ENCODE results near the gene EGLN2.
"Not testable (repeated sequence)": the region's sequence is repeated elsewhere in the genome, so short reads cannot be mapped to it uniquely, and the experiment has no call there.

The EGLN2 gene

GRCh38 chr19:40783711-40784110, 15.3 kb upstream of the EGLN2 start:
- H3K4me3 ChIP-seq (ENCODE audit: low read depth, low read length) = no peak overlapping the region
- TF ChIP-seq, protein P1, sequence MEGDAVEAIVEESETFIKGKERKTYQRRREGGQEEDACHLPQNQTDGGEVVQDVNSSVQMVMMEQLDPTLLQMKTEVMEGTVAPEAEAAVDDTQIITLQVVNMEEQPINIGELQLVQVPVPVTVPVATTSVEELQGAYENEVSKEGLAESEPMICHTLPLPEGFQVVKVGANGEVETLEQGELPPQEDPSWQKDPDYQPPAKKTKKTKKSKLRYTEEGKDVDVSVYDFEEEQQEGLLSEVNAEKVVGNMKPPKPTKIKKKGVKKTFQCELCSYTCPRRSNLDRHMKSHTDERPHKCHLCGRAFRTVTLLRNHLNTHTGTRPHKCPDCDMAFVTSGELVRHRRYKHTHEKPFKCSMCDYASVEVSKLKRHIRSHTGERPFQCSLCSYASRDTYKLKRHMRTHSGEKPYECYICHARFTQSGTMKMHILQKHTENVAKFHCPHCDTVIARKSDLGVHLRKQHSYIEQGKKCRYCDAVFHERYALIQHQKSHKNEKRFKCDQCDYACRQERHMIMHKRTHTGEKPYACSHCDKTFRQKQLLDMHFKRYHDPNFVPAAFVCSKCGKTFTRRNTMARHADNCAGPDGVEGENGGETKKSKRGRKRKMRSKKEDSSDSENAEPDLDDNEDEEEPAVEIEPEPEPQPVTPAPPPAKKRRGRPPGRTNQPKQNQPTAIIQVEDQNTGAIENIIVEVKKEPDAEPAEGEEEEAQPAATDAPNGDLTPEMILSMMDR (IDR thresholded peaks at IDR 0.05; ENCODE audit: insufficient read depth, low read depth, low read length, missing control alignments) = no peak
- no peak for DNase-seq (ENCODE audit: low read depth)

DNA sequence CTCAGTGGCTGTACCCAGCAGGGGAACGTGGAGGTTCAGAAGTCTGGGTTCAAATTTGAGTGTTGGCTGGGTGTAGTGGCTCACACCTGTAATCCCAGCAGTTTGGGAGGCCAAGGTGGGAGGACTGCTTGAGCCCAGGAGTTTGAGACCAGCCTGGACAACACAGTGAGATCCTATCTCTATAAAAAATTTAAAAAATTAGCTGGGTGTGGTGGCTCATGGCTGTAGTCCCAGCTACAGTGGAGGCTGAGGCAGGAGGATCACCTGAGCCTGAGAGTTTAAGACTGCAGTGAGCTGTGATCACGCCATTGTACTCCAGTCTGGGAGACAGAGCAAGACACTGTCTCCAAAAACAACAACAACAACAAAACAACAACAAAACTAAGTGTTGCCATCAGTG, 14.8 kb upstream of the EGLN2 start:
- DNase-seq (ENCODE audit: low read depth); H3K4me3 ChIP-seq (ENCODE audit: low read depth, low read length): not testable (repeated sequence)

GRCh38 chr19:40785526-40785925, 13.5 kb upstream of the EGLN2 start:
- TF ChIP-seq, protein P1 (IDR thresholded peaks at IDR 0.05; ENCODE audit: insufficient read depth, low read depth, low read length, missing control alignments) = no peak
- no peak overlapping the region for H3K4me3 ChIP-seq (ENCODE audit: low read depth, low read length)
- DNase-seq (ENCODE audit: low read depth) = no peak

GRCh38 chr19:40786060-40787037, 12.6 kb upstream of the EGLN2 start:
- no peak for DNase-seq (ENCODE audit: low read depth)
- TF ChIP-seq, protein P1 (IDR thresholded peaks at IDR 0.05; ENCODE audit: insufficient read depth, low read depth, low read length, missing control alignments) = no peak
- no peak overlapping the region for H3K4me3 ChIP-seq (ENCODE audit: low read depth, low read length)

DNA sequence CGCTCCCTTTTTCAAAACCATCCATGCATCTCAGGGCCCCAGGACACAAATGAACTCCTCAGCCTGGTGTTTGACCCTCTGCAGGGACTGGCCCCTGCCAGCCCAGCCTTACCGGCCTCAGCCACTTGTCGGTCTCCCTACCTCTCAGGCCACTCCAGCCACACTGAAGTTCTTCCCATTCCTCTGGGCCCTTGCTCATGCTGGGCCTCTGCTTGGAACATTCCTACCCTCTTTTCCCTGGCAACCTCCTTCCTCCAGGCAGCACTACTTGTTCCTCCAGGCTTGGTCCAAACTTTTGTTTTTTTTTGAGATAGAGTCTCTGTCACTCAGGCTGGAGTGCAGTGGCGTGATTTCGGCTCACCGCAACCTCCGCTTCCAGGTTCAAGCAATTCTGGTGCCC, 7.6 kb upstream of the EGLN2 start:
- no peak overlapping the region for H3K4me3 ChIP-seq (ENCODE audit: low read depth, low read length)
- DNase-seq (ENCODE audit: low read depth) = no peak
- TF ChIP-seq, protein P1 (IDR thresholded peaks at IDR 0.05; ENCODE audit: insufficient read depth, low read depth, low read length, missing control alignments) = no peak

DNA sequence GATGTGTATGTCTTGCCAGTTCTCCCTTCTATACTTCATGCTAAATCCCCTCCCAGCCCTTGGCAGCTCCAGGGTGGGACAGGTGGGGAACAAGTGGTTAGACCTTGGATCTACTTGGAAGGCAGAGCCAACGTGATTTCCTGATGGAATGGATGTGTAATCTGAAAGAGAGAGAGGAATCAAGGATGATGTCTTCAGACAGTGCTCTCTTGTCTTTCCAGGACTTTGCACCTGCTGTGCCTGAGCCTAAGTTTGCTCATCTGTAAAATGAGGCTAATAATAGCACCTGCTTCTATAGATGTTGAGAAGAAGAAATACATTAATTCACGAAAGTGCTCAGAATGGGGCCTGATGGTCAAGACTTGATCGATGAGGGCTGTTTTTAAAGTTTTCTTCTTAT, 7.0 kb upstream of the EGLN2 start:
- no peak overlapping the region for H3K4me3 ChIP-seq (ENCODE audit: low read depth, low read length)
- TF ChIP-seq, protein P1 (IDR thresholded peaks at IDR 0.05; ENCODE audit: insufficient read depth, low read depth, low read length, missing control alignments) = no peak
- DNase-seq (ENCODE audit: low read depth) = no peak

DNA sequence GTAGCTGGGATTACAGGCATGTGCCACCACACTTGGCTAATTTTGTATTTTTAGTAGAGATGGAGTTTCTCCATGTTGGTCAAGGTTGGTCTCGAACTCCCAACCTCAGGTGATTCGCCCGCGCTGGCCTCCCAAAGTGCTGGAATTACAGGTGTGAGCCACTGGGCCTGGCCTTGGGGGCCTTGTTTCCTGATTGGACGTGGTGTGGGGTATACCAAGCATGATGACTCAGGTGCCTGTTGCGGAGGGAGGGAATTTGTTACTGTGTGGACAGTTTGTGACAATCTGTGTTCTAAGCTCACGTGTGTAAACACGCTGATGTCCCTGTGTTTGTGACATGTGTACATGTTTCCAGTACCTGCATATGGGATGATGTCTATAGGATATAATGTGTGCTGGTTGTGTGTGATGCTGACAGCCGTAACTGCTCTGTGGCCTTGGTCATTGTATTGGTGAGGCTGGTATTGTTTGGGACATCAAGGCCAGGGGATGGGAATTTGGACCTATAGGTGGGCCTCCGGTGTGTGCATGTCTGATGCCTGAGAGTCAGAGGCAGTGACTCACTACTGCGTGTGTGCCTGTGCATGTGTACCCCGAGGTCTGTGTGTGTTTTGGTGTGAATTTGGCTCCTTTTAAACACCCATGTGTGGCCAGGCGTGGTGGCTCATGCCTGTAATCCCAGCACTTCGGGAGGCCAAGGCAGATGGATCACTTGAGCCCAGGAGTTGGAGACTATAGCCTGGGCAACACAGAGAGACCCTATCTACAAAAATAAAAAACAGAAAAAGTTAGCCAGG, 1.6 kb upstream of the EGLN2 start:
- TF ChIP-seq, protein P1 (IDR thresholded peaks at IDR 0.05; ENCODE audit: insufficient read depth, low read depth, low read length, missing control alignments) = no peak
- no peak overlapping the region for H3K4me3 ChIP-seq (ENCODE audit: low read depth, low read length)
- DNase-seq (ENCODE audit: low read depth) = no peak
